Breast epithelium (tissue), 3 donors: Measurements from ENCODE around the gene RSPH6A.

ENCODE experiments used
- POLR2AphosphoS5 ChIP-seq, 3 donors: sonication (generic); formaldehyde crosslinking; IDR thresholded peaks; one replicate each; pipeline ENCODE4 v1.6.1; 2017; ENCODE audit warnings: antibody characterized with exemption in 3 of 3
- TF ChIP-seq, protein P1 (sequence below), 3 donors: fragments of 450-650 bp; IDR thresholded peaks; one replicate each; pipeline ENCODE4 v1.5.1; 2016 to 2017; ENCODE audit warnings: antibody characterized with exemption in 3 of 3, mild to moderate bottlenecking in 3 of 3, moderate library complexity in 3 of 3

DNA sequence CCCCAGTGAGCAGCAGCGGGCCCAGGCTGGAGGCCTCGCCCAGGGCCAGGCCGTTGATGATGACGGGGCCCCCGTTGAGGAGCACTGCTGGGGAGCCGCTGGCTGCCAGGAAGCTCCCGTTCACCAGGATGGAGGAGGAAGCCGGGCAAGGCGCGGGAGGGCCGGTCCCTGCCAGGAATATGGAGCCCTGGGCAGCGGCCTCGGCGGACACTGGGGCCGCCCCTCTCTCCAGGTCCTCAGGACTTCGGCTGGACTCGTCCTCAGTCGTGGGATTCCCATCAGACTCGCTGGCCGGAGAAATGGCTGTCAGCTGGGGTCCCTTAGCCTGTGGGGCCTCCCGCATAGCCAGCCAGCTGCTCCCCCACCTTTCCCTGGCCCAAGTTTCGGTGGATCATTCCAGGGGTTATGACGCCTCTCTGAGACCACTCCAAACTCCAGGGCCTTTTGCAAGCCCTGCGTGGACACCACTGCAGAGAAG is 48.2 kb downstream of the RSPH6A start:
- TF ChIP-seq, protein P1, sequence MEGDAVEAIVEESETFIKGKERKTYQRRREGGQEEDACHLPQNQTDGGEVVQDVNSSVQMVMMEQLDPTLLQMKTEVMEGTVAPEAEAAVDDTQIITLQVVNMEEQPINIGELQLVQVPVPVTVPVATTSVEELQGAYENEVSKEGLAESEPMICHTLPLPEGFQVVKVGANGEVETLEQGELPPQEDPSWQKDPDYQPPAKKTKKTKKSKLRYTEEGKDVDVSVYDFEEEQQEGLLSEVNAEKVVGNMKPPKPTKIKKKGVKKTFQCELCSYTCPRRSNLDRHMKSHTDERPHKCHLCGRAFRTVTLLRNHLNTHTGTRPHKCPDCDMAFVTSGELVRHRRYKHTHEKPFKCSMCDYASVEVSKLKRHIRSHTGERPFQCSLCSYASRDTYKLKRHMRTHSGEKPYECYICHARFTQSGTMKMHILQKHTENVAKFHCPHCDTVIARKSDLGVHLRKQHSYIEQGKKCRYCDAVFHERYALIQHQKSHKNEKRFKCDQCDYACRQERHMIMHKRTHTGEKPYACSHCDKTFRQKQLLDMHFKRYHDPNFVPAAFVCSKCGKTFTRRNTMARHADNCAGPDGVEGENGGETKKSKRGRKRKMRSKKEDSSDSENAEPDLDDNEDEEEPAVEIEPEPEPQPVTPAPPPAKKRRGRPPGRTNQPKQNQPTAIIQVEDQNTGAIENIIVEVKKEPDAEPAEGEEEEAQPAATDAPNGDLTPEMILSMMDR (IDR thresholded peaks at IDR 0.05), result no peak
- TF ChIP-seq POLR2AphosphoS5 (IDR thresholded peaks at IDR 0.05), result peak in 1 of 3 donors; percentile 1
